AG09319 (cell line): ENCODE measurements around the gene PIR.

Experiments
- DNase-seq: peaks from one replicate; pipeline ENCODE4 v3.0.0-alpha.2; 2010; ENCODE audit warnings: low read depth; ENCODE audit errors: extremely low read depth
- CTCF ChIP-seq: IDR thresholded peaks from 2 replicates; pipeline ENCODE4 v1.5.1; 2011; ENCODE audit warnings: low read depth, mild to moderate bottlenecking, inconsistent platforms, low read length, moderate library complexity

The PIR gene

GRCh38 chrX:15495801-15496200 lies 2.7 kb upstream of the PIR start:
- TF ChIP-seq CTCF, result no peak
- no peak for DNase-seq

- no peak for TF ChIP-seq CTCF
- no peak for DNase-seq
Observed at GRCh38 chrX:15492469-15492868, 664 bp downstream of the PIR start.

- DNase-seq, result no peak
- no peak for TF ChIP-seq CTCF
Observed at GRCh38 chrX:15483891-15484290, 9.2 kb downstream of the PIR start.

- TF ChIP-seq CTCF, result no peak
- no peak for DNase-seq
Observed at GRCh38 chrX:15475486-15475885, 17.6 kb downstream of the PIR start.

- no peak for TF ChIP-seq CTCF
Observed at GRCh38 chrX:15475021-15475420, 18.1 kb downstream of the PIR start.

GRCh38 chrX:15474028-15474427 lies 19.1 kb downstream of the PIR start:
- DNase-seq, result no peak
- no peak for TF ChIP-seq CTCF

More at GRCh38 chrX:15475021-15475420, 18.1 kb downstream of the PIR start:
- no peak for DNase-seq

- DNase-seq, result no peak
Observed at GRCh38 chrX:15472531-15472930, 20.6 kb downstream of the PIR start.

More at GRCh38 chrX:15472531-15472930, 20.6 kb downstream of the PIR start:
- no peak for TF ChIP-seq CTCF
